ENCODE data around the gene EYA2. TPM values are rescaled to one million over a fixed set of nuclear protein-coding genes. Genes with fewer than 3 reads are reported as not detected.

Gene EYA2
- total RNA-seq, 1 donor from 2014 or later: 0.62 TPM

GRCh38 chr20:46850896-46851295 lies 43.7 kb upstream of the EYA2 start:
- POLR2A ChIA-PET: no interaction called here
- ATAC-seq (ENCODE audit: low read depth) (no peak), DNase-seq (no peak)
- CTCF ChIA-PET: no interaction called here
- H3K27ac Mint-ChIP-seq: no peak overlapping the region
- intact Hi-C loops (cut with micrococcal nuclease): no loop called here
- no peaks in the 10 kb centered on the region for H3K4me1 Mint-ChIP-seq
- peaks cover 7% of the 10 kb centered on the region for H3K9me3 Mint-ChIP-seq
- no peak overlapping the region for H3K4me3 Mint-ChIP-seq
- H3K36me3 Mint-ChIP-seq (ENCODE audit: low read depth): no peaks in the 10 kb centered on the region
- TF ChIP-seq CTCF (IDR thresholded peaks at IDR 0.05): no peak
- H3K27me3 Mint-ChIP-seq: peaks cover 8% of the 10 kb centered on the region

- TF ChIP-seq CTCF (IDR thresholded peaks at IDR 0.05): no peak
- no peak for DNase-seq
- ChIA-PET POLR2A (no interaction called here), CTCF (no interaction called here)
- Mint-ChIP-seq H3K4me3 (no peak overlapping the region), H3K4me1 (no peaks in the 10 kb centered on the region), H3K36me3 (ENCODE audit: low read depth) (no peaks in the 10 kb centered on the region), H3K9me3 (peaks cover 7% of the 10 kb centered on the region), H3K27me3 (peaks cover 8% of the 10 kb centered on the region), H3K27ac (no peak overlapping the region)
- intact Hi-C loops (cut with micrococcal nuclease): no loop called here
- ATAC-seq (ENCODE audit: low read depth): no peak
Observed at GRCh38 chr20:46851746-46852145, 42.9 kb upstream of the EYA2 start.

- ATAC-seq (ENCODE audit: low read depth) (no peak), DNase-seq (no peak)
- Mint-ChIP-seq H3K4me3 (no peak overlapping the region), H3K4me1 (no peaks in the 10 kb centered on the region), H3K27ac (no peak overlapping the region), H3K36me3 (ENCODE audit: low read depth) (no peaks in the 10 kb centered on the region), H3K27me3 (peaks cover 8% of the 10 kb centered on the region), H3K9me3 (peaks cover 7% of the 10 kb centered on the region)
- ChIA-PET CTCF (no interaction called here), POLR2A (no interaction called here)
- no peak for TF ChIP-seq CTCF (IDR thresholded peaks at IDR 0.05)
- intact Hi-C loops (cut with micrococcal nuclease): no loop called here
Observed at GRCh38 chr20:46852313-46852712, 42.3 kb upstream of the EYA2 start.

- no peaks in the 10 kb centered on the region for H3K4me1 Mint-ChIP-seq
- no peak overlapping the region for H3K27ac Mint-ChIP-seq
- peaks cover 8% of the 10 kb centered on the region for H3K27me3 Mint-ChIP-seq
Observed at GRCh38 chr20:46853926-46854325, 40.7 kb upstream of the EYA2 start.

GRCh38 chr20:46857061-46857831 lies 37.4 kb upstream of the EYA2 start:
- peaks cover 2% of the 10 kb centered on the region for H3K9me3 Mint-ChIP-seq
- DNase-seq: no peak
- no peaks in the 10 kb centered on the region for H3K4me1 Mint-ChIP-seq
- CTCF ChIA-PET: no interaction called here
- no peaks in the 10 kb centered on the region for H3K36me3 Mint-ChIP-seq (ENCODE audit: low read depth)
- no peak for TF ChIP-seq CTCF (IDR thresholded peaks at IDR 0.05)
- H3K4me3 Mint-ChIP-seq: no peak overlapping the region
- peaks cover 5% of the 10 kb centered on the region for H3K27me3 Mint-ChIP-seq
- intact Hi-C loops (cut with micrococcal nuclease): no loop called here
- POLR2A ChIA-PET: no interaction called here
- H3K27ac Mint-ChIP-seq: no peak overlapping the region
- ATAC-seq (ENCODE audit: low read depth): no peak

More at GRCh38 chr20:46853926-46854325, 40.7 kb upstream of the EYA2 start:
- intact Hi-C loops (cut with micrococcal nuclease): no loop called here
- H3K4me3 Mint-ChIP-seq: no peak overlapping the region
- H3K9me3 Mint-ChIP-seq: peaks cover 2% of the 10 kb centered on the region
- ChIA-PET CTCF (no interaction called here), POLR2A (no interaction called here)
- TF ChIP-seq CTCF (IDR thresholded peaks at IDR 0.05): no peak
- ATAC-seq (ENCODE audit: low read depth) (no peak), DNase-seq (no peak)
- no peaks in the 10 kb centered on the region for H3K36me3 Mint-ChIP-seq (ENCODE audit: low read depth)
